HCT116 (cell line): Measurements from ENCODE around the gene FARP1. TPM values are rescaled to one million over a fixed set of nuclear protein-coding genes. Genes with fewer than 3 reads are reported as not detected.

Experiments used
- ATAC-seq: fragments of 200-7000 bp; cut with Tn5 transposase; 2 replicates; pipeline ENCODE4 v1.9.1; 2020; ENCODE audit warnings: mild to moderate bottlenecking, moderate library complexity
- BruUV-seq: library from RNA; stranded (reverse); fragments of 400-500 nt; replicated peaks from 2 replicates; lab custom pipeline; 2021; lab: Mats Ljungman, UMichigan
- CTCF ChIA-PET: fragments of 300-600 bp; sonication (Branson Sonifier 250); formaldehyde crosslinking; loops from one replicate; lab custom pipeline; 2021; ENCODE audit warnings: antibody characterized with exemption; lab: Charles Lee
- POLR2A ChIA-PET: fragments of 300-600, 350-600 bp; sonication (Branson Sonifier 250); formaldehyde crosslinking; loops from one replicate; lab custom pipeline; 2021; ENCODE audit warnings: antibody characterized with exemption; lab: Charles Lee
- RAD21 ChIA-PET, 2 experiments: fragments of 300-600 bp; sonication (Branson Sonifier 250); formaldehyde crosslinking; loops; one replicate each; lab custom pipeline; 2023; ENCODE audit warnings: low total read pairs in 2 of 2; ENCODE audit not compliant: uncharacterized antibody in 2 of 2, unreplicated experiment in 2 of 2, low non-redundant PET in 1 of 2; lab: Charles Lee
- DNase-seq: peaks from one replicate; pipeline ENCODE4 v3.0.0-alpha.2; 2010; ENCODE audit warnings: low read depth, low spot score
- H2AFZ ChIP-seq: fragments of 200-600 bp; shearing (Covaris generic), sonication (generic); 2 replicates; pipeline ENCODE4 v1.6.1; 2017; ENCODE audit warnings: low read depth, mixed run types, mixed read lengths, antibody characterized with exemption, low read length; ENCODE audit not compliant: poor library complexity, severe bottlenecking
- H3K27ac ChIP-seq: 2 replicates; pipeline ENCODE4 v1.5.1; 2012; ENCODE audit warnings: low read depth, low read length
- H3K27me3 ChIP-seq: fragments of 200-600 bp; sonication (generic); 2 replicates; pipeline ENCODE4 v1.6.1; 2016; ENCODE audit warnings: mixed run types, low read length, mixed read lengths; ENCODE audit not compliant: insufficient read depth
- H3K36me3 ChIP-seq, 2 experiments: fragments of 200-500 bp in 1 of 2; fragments of 200-600 bp in 1 of 2; sonication (Bioruptor generic) in 1 of 2; sonication (generic) in 1 of 2; 2 replicates each; pipeline versions ENCODE4 v1.5.1 to v1.6.1; 2014 to 2016; ENCODE audit warnings: low read length in 2 of 2, inconsistent platforms in 1 of 2, mixed read lengths in 1 of 2, mixed run types in 1 of 2; ENCODE audit not compliant: insufficient read depth in 2 of 2, control insufficient read depth in 1 of 2
- H3K4me1 ChIP-seq, 2 experiments: fragments of 200-600 bp in 1 of 2; sonication (generic) in 1 of 2; 2 replicates each; pipeline versions ENCODE4 v1.5.1 to v1.6.1; 2012 to 2017; ENCODE audit warnings: low read length in 2 of 2, inconsistent platforms in 1 of 2, mild to moderate bottlenecking in 1 of 2, mixed read lengths in 1 of 2, mixed run types in 1 of 2, moderate library complexity in 1 of 2; ENCODE audit not compliant: insufficient read depth in 2 of 2, control insufficient read depth in 1 of 2
- H3K4me2 ChIP-seq: fragments of 200-600 bp; sonication (generic); 2 replicates; pipeline ENCODE4 v1.6.1; 2017; ENCODE audit warnings: mixed run types, low read length, mixed read lengths
- H3K4me3 ChIP-seq, 2 experiments: fragments of 200-600 bp in 1 of 2; sonication (generic) in 1 of 2; replicated peaks in 1 of 2; 2 replicates each; pipeline ENCODE4 v1.5.1; 2011 to 2016; ENCODE audit warnings: low read length in 2 of 2, control low read depth in 1 of 2, low read depth in 1 of 2, mild to moderate bottlenecking in 1 of 2, mixed read lengths in 1 of 2, mixed run types in 1 of 2
- H3K79me2 ChIP-seq: fragments of 200-600 bp; sonication (generic); 2 replicates; pipeline ENCODE4 v1.6.1; 2017; ENCODE audit warnings: mild to moderate bottlenecking, mixed run types, low read length, moderate library complexity, mixed read lengths; ENCODE audit not compliant: insufficient read depth
- H3K9ac ChIP-seq: fragments of 200-600 bp; sonication (generic); 2 replicates; pipeline ENCODE4 v1.6.1; 2016; ENCODE audit warnings: low read length, mixed read lengths
- H3K9me2 ChIP-seq: fragments of 200-600 bp; sonication (generic), shearing (Covaris generic); 2 replicates; pipeline ENCODE4 v1.6.1; 2017; ENCODE audit warnings: mixed run types, mild to moderate bottlenecking, moderate library complexity; ENCODE audit not compliant: insufficient read depth
- H3K9me3 ChIP-seq, 2 experiments: fragments of 200-500 bp in 1 of 2; fragments of 200-600 bp in 1 of 2; sonication (Bioruptor generic) in 1 of 2; sonication (generic) in 1 of 2; 2 replicates each; pipeline ENCODE4 v1.6.1; 2014 to 2017; ENCODE audit warnings: low read length in 2 of 2, mixed read lengths in 2 of 2, inconsistent platforms in 1 of 2, low read depth in 1 of 2, mild to moderate bottlenecking in 1 of 2, mixed run types in 1 of 2, moderate library complexity in 1 of 2; ENCODE audit not compliant: control insufficient read depth in 1 of 2, insufficient read depth in 1 of 2
- H4K20me1 ChIP-seq: fragments of 200-600 bp; sonication (generic), shearing (Covaris generic); 2 replicates; pipeline ENCODE4 v1.6.1; 2017; ENCODE audit warnings: mixed run types, mild to moderate bottlenecking, moderate library complexity; ENCODE audit not compliant: insufficient read depth
- ATF3 ChIP-seq: IDR thresholded peaks from 2 replicates; pipeline ENCODE4 v1.6.1; 2012
- CBX3 ChIP-seq: IDR thresholded peaks from 2 replicates; pipeline ENCODE4 v1.6.1; 2012; ENCODE audit warnings: low read depth
- CEBPB ChIP-seq: IDR thresholded peaks from 2 replicates; pipeline ENCODE4 v1.6.1; 2012; ENCODE audit warnings: low read depth
- EZH2 ChIP-seq: fragments of 200-600 bp; sonication (generic); IDR thresholded peaks from 2 replicates; pipeline ENCODE4 v1.6.1; 2017; ENCODE audit warnings: antibody characterized with exemption, mixed run types
- EZH2phosphoT487 ChIP-seq: fragments of 200-600 bp; IDR thresholded peaks from 2 replicates; pipeline ENCODE4 v1.6.1; 2018; ENCODE audit warnings: antibody characterized with exemption, borderline replicate concordance
- FOSL1 ChIP-seq: IDR thresholded peaks from 2 replicates; pipeline ENCODE4 v1.6.1; 2012; ENCODE audit warnings: low read depth
- JUND ChIP-seq: IDR thresholded peaks from 2 replicates; pipeline ENCODE4 v1.6.1; 2012
- POLR2A ChIP-seq: IDR thresholded peaks from 2 replicates; pipeline ENCODE4 v1.7.0; 2011; ENCODE audit warnings: borderline replicate concordance; ENCODE audit not compliant: insufficient read depth, insufficient read length; ENCODE audit errors: extremely low read depth
- POLR2AphosphoS5 ChIP-seq: IDR thresholded peaks from 2 replicates; pipeline ENCODE4 v1.6.1; 2011; ENCODE audit warnings: mild to moderate bottlenecking, low read depth, low read length, moderate library complexity
- REST ChIP-seq: IDR thresholded peaks from 2 replicates; pipeline ENCODE4 v1.6.1; 2012; ENCODE audit warnings: low read depth
- SIN3A ChIP-seq: IDR thresholded peaks from 2 replicates; pipeline ENCODE4 v1.6.1; 2012; ENCODE audit warnings: low read depth
- SRF ChIP-seq: IDR thresholded peaks from 2 replicates; pipeline ENCODE4 v1.6.1; 2012; ENCODE audit warnings: low read depth
- ZBTB33 ChIP-seq: IDR thresholded peaks from 2 replicates; pipeline ENCODE4 v1.6.1; 2011; ENCODE audit warnings: mild to moderate bottlenecking, low read length, moderate library complexity; ENCODE audit not compliant: insufficient replicate concordance; ENCODE audit errors: extremely low read depth
- ZFX ChIP-seq: fragments of 450-650 bp; IDR thresholded peaks from 2 replicates; pipeline ENCODE4 v1.6.1; 2017
- ZNF274 ChIP-seq: fragments of 200-500 bp; sonication (Bioruptor generic); IDR thresholded peaks from 2 replicates; pipeline ENCODE4 v1.6.1; 2014; ENCODE audit warnings: mild to moderate bottlenecking, low read depth, low read length, inconsistent platforms
- intact Hi-C: fragments of 100-400 bp; cut with micrococcal nuclease; formaldehyde crosslinking; loops from 2 replicates; pipeline ENCODE4 v1.10.0; 2022
- total RNA-seq: library from RNA; stranded (reverse); gene quantifications from one replicate; pipeline ENCODE4 v1.2.1, GENCODE V29; 2021; ENCODE audit not compliant: unreplicated experiment
- TF ChIP-seq, protein P1 (sequence below): IDR thresholded peaks from 2 replicates; pipeline ENCODE4 v1.6.1; 2012

The FARP1 gene
- total RNA-seq, 1 experiment from 2014 or later = 30.5 TPM

DNA sequence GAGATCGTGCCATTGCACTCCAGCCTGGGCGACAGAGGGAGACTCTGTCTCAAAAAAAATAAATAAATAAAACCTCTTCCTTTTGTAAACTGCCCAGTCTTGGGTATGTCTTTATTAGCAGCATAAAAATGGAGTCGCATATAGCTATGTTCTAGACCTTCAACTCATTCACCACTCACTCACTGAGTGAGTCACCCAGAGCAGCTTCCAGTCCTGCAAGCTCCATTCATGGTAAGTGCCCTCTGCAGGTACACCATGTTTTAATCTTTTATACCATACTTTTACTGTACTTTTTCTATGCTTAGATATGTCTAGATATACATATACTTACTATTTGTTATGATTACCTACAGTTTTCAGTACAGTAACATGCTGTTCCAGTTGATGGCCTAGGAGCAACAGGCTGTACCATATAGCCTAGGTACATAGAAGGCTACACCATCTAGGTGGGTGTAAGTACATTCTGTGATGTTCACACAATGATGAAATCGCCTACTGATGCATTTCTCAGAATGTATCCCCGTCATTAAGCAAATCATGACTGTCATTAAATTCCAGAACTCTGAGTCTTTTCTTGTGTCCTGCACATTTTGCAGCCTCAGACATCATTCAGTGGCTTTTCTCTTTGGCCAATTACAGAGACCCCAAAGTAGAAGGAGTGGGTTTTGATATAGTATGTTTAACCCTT lies 13.7 kb upstream of the FARP1 start:
- ATAC-seq (no peak), DNase-seq (no peak)
- H3K36me3 ChIP-seq = no peaks in the 10 kb centered on the region
- no peak overlapping the region for H3K4me3 ChIP-seq
- H4K20me1 ChIP-seq = no peaks in the 10 kb centered on the region
- intact Hi-C loops = no loop called here
- no peak overlapping the region for H3K4me2 ChIP-seq
- H2AFZ ChIP-seq = no peak overlapping the region
- H3K9ac ChIP-seq = no peak overlapping the region
- no peak overlapping the region for H3K27ac ChIP-seq
- H3K9me2 ChIP-seq = no peaks in the 10 kb centered on the region
- H3K9me3 ChIP-seq = no peaks in the 10 kb centered on the region; a peak in 1 of 4 replicates
- RAD21 ChIA-PET = no interaction called here
- no peaks in the 10 kb centered on the region for H3K79me2 ChIP-seq
- H3K4me1 ChIP-seq = no peaks in the 10 kb centered on the region
- POLR2A ChIA-PET = no interaction called here
- CTCF ChIA-PET = no interaction called here
- BruUV-seq = no TSS peak
- peaks cover 3% of the 10 kb centered on the region; the same call in 1 of the 2 replicates for H3K27me3 ChIP-seq
- no peak for TF ChIP-seq ZFX

DNA sequence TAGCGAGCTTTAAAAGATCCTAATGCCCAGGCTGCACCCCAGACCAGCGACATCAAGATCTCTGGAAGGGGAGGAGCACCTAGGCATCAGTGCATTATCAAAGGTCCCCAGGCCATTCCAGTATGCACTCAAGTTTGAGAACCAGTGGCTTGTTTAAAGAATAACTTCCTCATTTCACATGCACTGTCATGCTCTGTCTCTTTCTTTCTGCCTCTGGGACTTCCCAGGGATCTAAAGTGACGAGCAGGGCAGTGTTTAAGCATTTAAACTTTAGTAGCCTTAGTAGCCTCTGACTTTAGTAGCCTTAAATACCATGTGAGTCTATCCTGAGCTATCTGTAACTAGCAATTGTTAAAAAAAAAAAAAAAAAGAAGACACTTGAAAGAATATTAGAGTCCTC lies 8.9 kb upstream of the FARP1 start:
- DNase-seq = no peak
- no peak overlapping the region for H3K4me3 ChIP-seq
- H3K36me3 ChIP-seq = no peaks in the 10 kb centered on the region
- no peak for ATAC-seq
- no peak for TF ChIP-seq EZH2
- TF ChIP-seq CEBPB = no peak
- TF ChIP-seq POLR2AphosphoS5 = no peak
- no peak for TF ChIP-seq REST
- TF ChIP-seq ZFX = no peak
- no peak for TF ChIP-seq JUND
- no peak for TF ChIP-seq CBX3
- TF ChIP-seq ZBTB33 = no peak
- TF ChIP-seq, protein P1, sequence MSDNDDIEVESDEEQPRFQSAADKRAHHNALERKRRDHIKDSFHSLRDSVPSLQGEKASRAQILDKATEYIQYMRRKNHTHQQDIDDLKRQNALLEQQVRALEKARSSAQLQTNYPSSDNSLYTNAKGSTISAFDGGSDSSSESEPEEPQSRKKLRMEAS = no peak
- TF ChIP-seq FOSL1 = no peak
- TF ChIP-seq EZH2phosphoT487 = no peak
- no peak for TF ChIP-seq POLR2A
- TF ChIP-seq ATF3 = no peak
- TF ChIP-seq SIN3A = no peak
- TF ChIP-seq SRF = no peak
- no peak for TF ChIP-seq ZNF274
- TF ChIP-seq, all 23 proteins: peak for 0
- intact Hi-C loops = no loop called here
- Histone ChIP-seq H3K9me2 (no peaks in the 10 kb centered on the region), H3K9ac (no peak overlapping the region), H3K9me3 (no peaks in the 10 kb centered on the region), H3K4me2 (no peak overlapping the region), H4K20me1 (no peaks in the 10 kb centered on the region), H2AFZ (no peak overlapping the region), H3K27ac (no peak overlapping the region), H3K79me2 (no peaks in the 10 kb centered on the region), H3K27me3 (peaks cover 3% of the 10 kb centered on the region; the same call in 1 of the 2 replicates), H3K4me1 (no peaks in the 10 kb centered on the region)
- BruUV-seq = no TSS peak
- ChIA-PET CTCF (no interaction called here), POLR2A (no interaction called here), RAD21 (interaction anchor here in 1 of 2 experiments (0.5 kb wide), 1 partner anchor 90 kb away, joined by 5 read pairs; no protein-coding TSS in a partner anchor)
